H1 (cell line): Measurements from ENCODE around the gene TSPAN4. TPM values are rescaled to one million over a fixed set of nuclear protein-coding genes. Genes with fewer than 3 reads are reported as not detected.

ENCODE experiments used
- CTCF ChIA-PET: fragments of 300-600 bp; sonication (Branson Sonifier 250); formaldehyde crosslinking; loops from one replicate; lab custom pipeline; 2021; ENCODE audit not compliant: partially characterized antibody; lab: Charles Lee
- POLR2A ChIA-PET: fragments of 300-600 bp; sonication (Branson Sonifier 250); formaldehyde crosslinking; loops from one replicate; lab custom pipeline; 2021; ENCODE audit warnings: inconsistent platforms; ENCODE audit not compliant: partially characterized antibody; lab: Charles Lee
- DNase-seq, 2 experiments: peaks; one replicate each; pipeline versions ENCODE4 v3.0.0 to v3.0.0-alpha.2; 2010 to 2022; ENCODE audit warnings: low spot score in 2 of 2, low read depth in 1 of 2, mixed read lengths in 1 of 2
- FAIRE-seq: peaks from 2 replicates; lab custom pipeline; 2011; peaks lifted over from hg19 to GRCh38; lab: Jason Lieb, UNC
- H2AFZ ChIP-seq: 2 replicates; pipeline ENCODE4 v1.8.1; 2012; ENCODE audit warnings: low read length, inconsistent platforms
- H2AK5ac ChIP-seq: 2 replicates; pipeline ENCODE4 v1.6.1; 2013; ENCODE audit warnings: low read depth, low read length
- H2BK120ac ChIP-seq: replicated peaks from 2 replicates; pipeline ENCODE3; 2013; ENCODE audit warnings: low read depth, low read length, inconsistent platforms
- H2BK12ac ChIP-seq: 2 replicates; pipeline ENCODE4 v1.6.1; 2013; ENCODE audit warnings: low read depth, low read length
- H2BK15ac ChIP-seq: 2 replicates; pipeline ENCODE4 v1.6.1; 2013; ENCODE audit warnings: low read length
- H2BK20ac ChIP-seq: 2 replicates; pipeline ENCODE4 v1.6.1; 2013; ENCODE audit warnings: low read length
- H2BK5ac ChIP-seq: 2 replicates; pipeline ENCODE4 v1.6.1; 2013; ENCODE audit warnings: low read depth, low read length
- H3K14ac ChIP-seq: 2 replicates; pipeline ENCODE4 v1.6.1; 2013; ENCODE audit warnings: inconsistent platforms; ENCODE audit not compliant: insufficient read length
- H3K18ac ChIP-seq: 2 replicates; pipeline ENCODE4 v1.6.1; 2013; ENCODE audit warnings: low read length; ENCODE audit errors: extremely low read depth
- H3K23ac ChIP-seq: 2 replicates; pipeline ENCODE4 v1.6.1; 2013; ENCODE audit warnings: inconsistent platforms; ENCODE audit not compliant: insufficient read length
- H3K23me2 ChIP-seq: 2 replicates; pipeline ENCODE4 v1.6.1; 2013; ENCODE audit warnings: low read depth, low read length
- H3K27ac ChIP-seq: 2 replicates; pipeline ENCODE4 v1.6.1; 2011; ENCODE audit warnings: low read depth, low read length, inconsistent platforms
- H3K27me3 ChIP-seq, 4 experiments: replicated peaks in 1 of 4; 1 replicate in 1 of 4; 2 replicates in 3 of 4; pipeline versions ENCODE4 v1.6.1 to v1.8.1; 2011 to 2013; ENCODE audit warnings: low read length in 3 of 4, mild to moderate bottlenecking in 3 of 4, inconsistent platforms in 2 of 4, mixed read lengths in 2 of 4, moderate library complexity in 1 of 4; ENCODE audit not compliant: control insufficient read depth in 3 of 4, insufficient read depth in 3 of 4; ENCODE audit errors: extremely low read depth in 1 of 4
- H3K36me3 ChIP-seq, 4 experiments: 2 replicates each; pipeline versions ENCODE4 v1.6.1 to v1.8.1; 2011 to 2013; ENCODE audit warnings: mild to moderate bottlenecking in 4 of 4, low read length in 3 of 4, moderate library complexity in 2 of 4, control low read depth in 1 of 4, inconsistent platforms in 1 of 4; ENCODE audit not compliant: insufficient read depth in 4 of 4, control insufficient read depth in 2 of 4
- H3K4ac ChIP-seq: replicated peaks from 2 replicates; pipeline ENCODE3; 2013; ENCODE audit warnings: low read length, low read depth, mixed read lengths, inconsistent platforms; ENCODE audit not compliant: insufficient read length
- H3K4me1 ChIP-seq, 4 experiments: replicated peaks in 1 of 4; 1 replicate in 1 of 4; 2 replicates in 3 of 4; pipeline versions ENCODE4 v1.6.1 to v1.8.1; 2011 to 2013; ENCODE audit warnings: low read length in 3 of 4, inconsistent platforms in 2 of 4, mixed read lengths in 1 of 4; ENCODE audit not compliant: insufficient read depth in 4 of 4, control insufficient read depth in 3 of 4
- H3K4me2 ChIP-seq, 2 experiments: 2 replicates each; pipeline versions ENCODE4 v1.6.1 to v1.8.1; 2011 to 2013; ENCODE audit warnings: low read depth in 2 of 2, low read length in 2 of 2, control low read depth in 1 of 2, inconsistent platforms in 1 of 2, mild to moderate bottlenecking in 1 of 2; ENCODE audit not compliant: insufficient read depth in 1 of 2
- H3K4me3 ChIP-seq, 4 experiments: fragments of 200-600, 300-600 bp in 1 of 4; sonication (generic), shearing (Covaris generic), sonication (Bioruptor Twin) in 1 of 4; 2 replicates each; pipeline versions ENCODE4 v1.5.1 to v1.8.1; 2011 to 2016; ENCODE audit warnings: low read length in 4 of 4, low read depth in 3 of 4, control low read depth in 2 of 4, inconsistent platforms in 2 of 4, mild to moderate bottlenecking in 2 of 4, mixed read lengths in 1 of 4, moderate library complexity in 1 of 4; ENCODE audit not compliant: insufficient read depth in 2 of 4; ENCODE audit errors: extremely low read depth in 1 of 4
- H3K56ac ChIP-seq: replicated peaks from 2 replicates; pipeline ENCODE3; 2013; ENCODE audit warnings: low read depth, mild to moderate bottlenecking, mixed read lengths, low read length, inconsistent platforms; ENCODE audit not compliant: insufficient read length
- H3K79me1 ChIP-seq: 2 replicates; pipeline ENCODE4 v1.6.1; 2013; ENCODE audit warnings: low read depth, low read length, control low read depth
- H3K79me2 ChIP-seq, 2 experiments: 2 replicates each; pipeline versions ENCODE4 v1.6.1 to v1.8.1; 2012 to 2013; ENCODE audit warnings: low read length in 2 of 2, mild to moderate bottlenecking in 2 of 2, inconsistent platforms in 1 of 2; ENCODE audit not compliant: insufficient read depth in 2 of 2, control insufficient read depth in 1 of 2
- H3K9ac ChIP-seq, 4 experiments: replicated peaks in 1 of 4; 1 replicate in 1 of 4; 2 replicates in 3 of 4; pipeline versions ENCODE4 v1.6.1 to v1.8.1; 2011 to 2013; ENCODE audit warnings: low read depth in 3 of 4, low read length in 3 of 4, control low read depth in 2 of 4, mild to moderate bottlenecking in 2 of 4, moderate library complexity in 2 of 4, inconsistent platforms in 1 of 4; ENCODE audit errors: extremely low read depth in 1 of 4
- H3K9me3 ChIP-seq, 2 experiments: 2 replicates each; pipeline versions ENCODE4 v1.6.1 to v1.8.1; 2012 to 2013; ENCODE audit warnings: mild to moderate bottlenecking in 2 of 2, moderate library complexity in 2 of 2, control low read depth in 1 of 2, inconsistent platforms in 1 of 2, low read depth in 1 of 2, low read length in 1 of 2, mixed read lengths in 1 of 2; ENCODE audit not compliant: insufficient read depth in 2 of 2
- H4K20me1 ChIP-seq, 2 experiments: replicated peaks in 1 of 2; 2 replicates each; pipeline versions ENCODE3 to v1.8.1; 2011 to 2013; ENCODE audit warnings: inconsistent platforms in 2 of 2, low read length in 2 of 2, mild to moderate bottlenecking in 1 of 2; ENCODE audit not compliant: insufficient read depth in 2 of 2, control insufficient read depth in 1 of 2
- H4K5ac ChIP-seq: 2 replicates; pipeline ENCODE4 v1.6.1; 2013; ENCODE audit warnings: low read length, low read depth, mixed read lengths, inconsistent platforms; ENCODE audit not compliant: insufficient read length
- H4K8ac ChIP-seq: 2 replicates; pipeline ENCODE4 v1.8.0; 2013; ENCODE audit warnings: mild to moderate bottlenecking, moderate library complexity, low read length, inconsistent platforms; ENCODE audit not compliant: insufficient read depth; ENCODE audit errors: extremely low read depth
- H4K91ac ChIP-seq: replicated peaks from 2 replicates; pipeline ENCODE3; 2013; ENCODE audit warnings: low read length, mixed read lengths, inconsistent platforms; ENCODE audit not compliant: insufficient read length
- BRCA1 ChIP-seq: IDR thresholded peaks from 2 replicates; pipeline ENCODE4 v1.6.1; 2012; ENCODE audit warnings: low read depth, low read length, improper control_type of control experiment
- HDAC2 ChIP-seq, 2 experiments: fragments of 300-600 bp in 1 of 2; sonication (generic) in 1 of 2; IDR thresholded peaks; 2 replicates each; pipeline ENCODE4 v1.6.1; 2011 to 2012; ENCODE audit warnings: low read depth in 2 of 2, low read length in 2 of 2, mild to moderate bottlenecking in 2 of 2, moderate library complexity in 2 of 2, borderline replicate concordance in 1 of 2, inconsistent platforms in 1 of 2
- PHF8 ChIP-seq: fragments of 200-600 bp; sonication (generic); conservative IDR thresholded peaks from 2 replicates; pipeline ENCODE4 v1.7.1; 2012; ENCODE audit warnings: low read depth, mild to moderate bottlenecking, inconsistent platforms, low read length, moderate library complexity
- SAP30 ChIP-seq: fragments of 300-600 bp; sonication (generic); IDR thresholded peaks from 2 replicates; pipeline ENCODE4 v1.7.1; 2012; ENCODE audit warnings: low read length, moderate library complexity, mild to moderate bottlenecking, inconsistent platforms; ENCODE audit not compliant: insufficient read depth, insufficient replicate concordance
- SIRT6 ChIP-seq: IDR thresholded peaks from one replicate; pipeline ENCODE4 v1.7.1; 2012; ENCODE audit warnings: low read length, inconsistent platforms
- SUZ12 ChIP-seq: fragments of 200-600 bp; sonication (generic); IDR thresholded peaks from 2 replicates; pipeline ENCODE4 v1.6.1; 2012; ENCODE audit warnings: mild to moderate bottlenecking, inconsistent platforms, low read length, moderate library complexity, mixed read lengths
- ZNF274 ChIP-seq: IDR thresholded peaks from 2 replicates; pipeline ENCODE4 v1.7.0; 2012; ENCODE audit warnings: low read length, borderline replicate concordance; ENCODE audit errors: extremely low read depth
- WGBS, 2 experiments: shearing (Covaris generic) in 1 of 2; methylation state at CpG; one replicate each; pipeline versions ENCODE4 v1.1.6 to v1.1.7; 2013 to 2015; ENCODE audit warnings: low lambda C conversion rate in 2 of 2, mixed read lengths in 2 of 2, inconsistent platforms in 1 of 2, low coverage in 1 of 2, missing lambda C conversion rate in 1 of 2; ENCODE audit not compliant: insufficient replicate concordance in 2 of 2, insufficient coverage in 1 of 2, insufficient read length in 1 of 2; ENCODE audit errors: extremely low coverage in 1 of 2, missing lambda C conversion rate in 1 of 2; 5-methylcytosine and 5-hydroxymethylcytosine counted together
- polyA plus RNA-seq, 7 experiments: library from polyadenylated mRNA; depleted of rRNA in 3 of 7; stranded (reverse) in 5 of 7; unstranded in 2 of 7; fragments of >200 nt in 5 of 7; fragments of 200-250 nt in 2 of 7; gene quantifications; 1 replicate in 5 of 7; 2 replicates in 1 of 7; 4 replicates in 1 of 7; pipeline versions ENCODE4 v1.2.1 to v1.2.3, GENCODE V29; 2011 to 2013; ENCODE audit warnings: missing spikeins in 2 of 7, mixed read lengths in 2 of 7
- total RNA-seq: library from RNA; stranded (reverse); fragmentation: NEBNext Ultra II Directional; extraction: Animal tissue kit (Norgen Biotek cat#: 25700); gene quantifications from 2 replicates; pipeline ENCODE4 v1.2.1, GENCODE V29; 2021

The TSPAN4 gene
- total and polyA plus RNA-seq, 2 of the 8 experiments (the other 6 are each of a cell fraction or from before 2014, with no cell fraction given), result 74.1 to 145 TPM

DNA sequence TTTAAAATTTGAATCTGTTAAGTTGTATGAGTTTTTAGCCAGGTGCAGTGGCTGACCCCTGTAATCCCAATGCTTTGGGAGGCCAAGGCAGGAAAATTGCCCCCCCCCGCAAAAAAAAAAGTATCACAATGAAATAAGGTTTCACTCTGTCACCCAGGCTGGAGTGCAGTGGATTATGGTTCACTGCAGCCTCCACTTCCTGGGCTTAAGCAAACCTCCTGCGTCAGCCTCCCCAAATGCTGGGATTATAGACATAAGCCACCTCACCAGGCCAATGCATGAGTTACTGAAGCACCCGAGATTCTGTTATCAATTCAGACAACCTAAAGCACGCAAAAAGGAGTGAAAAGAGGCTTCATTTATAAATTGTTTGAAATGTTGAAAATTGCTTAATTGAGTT is 70.4 kb downstream of the TSPAN4 start:
- Histone ChIP-seq H3K4me3 (no peak overlapping the region), H2BK5ac (no peak overlapping the region), H4K91ac (no peak overlapping the region), H3K27ac (no peak overlapping the region), H3K79me2 (peaks cover 0 to 23% of the 10 kb centered on the region in 2 experiments; a peak in 3 of 4 replicates), H3K4me2 (no peak overlapping the region), H2AK5ac (no peak overlapping the region), H3K14ac (no peak overlapping the region), H3K27me3 (no peaks in the 10 kb centered on the region), H3K4me1 (peaks cover 0 to 14% (median 6%) of the 10 kb centered on the region in 4 experiments; a peak in 6 of 7 replicates), H4K5ac (no peak overlapping the region), H2BK12ac (no peak overlapping the region), H3K23me2 (peaks cover 15% of the 10 kb centered on the region), H3K36me3 (no peaks in the 10 kb centered on the region), H2BK15ac (no peak overlapping the region), H2BK20ac (no peak overlapping the region), H3K56ac (no peak overlapping the region), H3K23ac (no peak overlapping the region), H3K18ac (no peak overlapping the region), H3K4ac (no peak overlapping the region), H4K8ac (no peak overlapping the region), H2BK120ac (no peak overlapping the region), H3K79me1 (peaks cover 15% of the 10 kb centered on the region), H3K9me3 (no peaks in the 10 kb centered on the region), H4K20me1 (peaks cover 0 to 4% of the 10 kb centered on the region in 2 experiments), H3K9ac (no peak overlapping the region), H2AFZ (no peak overlapping the region)
- TF ChIP-seq SIRT6 (no peak), SUZ12 (no peak), PHF8 (no peak), HDAC2 (IDR thresholded peaks at IDR 0.05; ENCODE audit: borderline replicate concordance in 1 of 2, low read depth in 2 of 2, low read length in 2 of 2) (no peak), SAP30 (no peak), ZNF274 (no peak), BRCA1 (no peak)
- no peak for FAIRE-seq
- WGBS, 2 experiments, result 88% methylated on average over 4 of the region's 4 CpGs; no CpG with 5 or more reads in 1 of the 2 experiments
- ChIA-PET CTCF (interaction anchor here (2.4 kb wide), 1 partner anchor 12 kb away, joined by 10 read pairs; the partner anchor contains the start of gene AP2A2), POLR2A (no interaction called here)
- DNase-seq, result no peak
